Measurements from ENCODE around the gene NRXN3.

- TF ChIP-seq RCOR1 (IDR thresholded peaks at IDR 0.05; ENCODE audit: low read length) (no peak), GABPA (IDR thresholded peaks at IDR 0.05; ENCODE audit: low read depth) (no peak), NRF1 (IDR thresholded peaks at IDR 0.05; ENCODE audit: low read depth, low read length) (no peak), YY1 (IDR thresholded peaks at IDR 0.05; ENCODE audit: low read depth) (no peak), JUND (IDR thresholded peaks at IDR 0.05) (no peak), POLR2AphosphoS5 (IDR thresholded peaks at IDR 0.05; ENCODE audit: low read depth, low read length) (no peak), FOXM1 (IDR thresholded peaks at IDR 0.05; ENCODE audit: low read depth) (no peak)
- TF ChIP-seq, protein P1, sequence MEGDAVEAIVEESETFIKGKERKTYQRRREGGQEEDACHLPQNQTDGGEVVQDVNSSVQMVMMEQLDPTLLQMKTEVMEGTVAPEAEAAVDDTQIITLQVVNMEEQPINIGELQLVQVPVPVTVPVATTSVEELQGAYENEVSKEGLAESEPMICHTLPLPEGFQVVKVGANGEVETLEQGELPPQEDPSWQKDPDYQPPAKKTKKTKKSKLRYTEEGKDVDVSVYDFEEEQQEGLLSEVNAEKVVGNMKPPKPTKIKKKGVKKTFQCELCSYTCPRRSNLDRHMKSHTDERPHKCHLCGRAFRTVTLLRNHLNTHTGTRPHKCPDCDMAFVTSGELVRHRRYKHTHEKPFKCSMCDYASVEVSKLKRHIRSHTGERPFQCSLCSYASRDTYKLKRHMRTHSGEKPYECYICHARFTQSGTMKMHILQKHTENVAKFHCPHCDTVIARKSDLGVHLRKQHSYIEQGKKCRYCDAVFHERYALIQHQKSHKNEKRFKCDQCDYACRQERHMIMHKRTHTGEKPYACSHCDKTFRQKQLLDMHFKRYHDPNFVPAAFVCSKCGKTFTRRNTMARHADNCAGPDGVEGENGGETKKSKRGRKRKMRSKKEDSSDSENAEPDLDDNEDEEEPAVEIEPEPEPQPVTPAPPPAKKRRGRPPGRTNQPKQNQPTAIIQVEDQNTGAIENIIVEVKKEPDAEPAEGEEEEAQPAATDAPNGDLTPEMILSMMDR (IDR thresholded peaks at IDR 0.05) = no peak
Observed at GRCh38 chr14:78710963-78711362, 540.8 kb downstream of the NRXN3 start.

Data from SK-N-SH (cell line).